Measurements from ENCODE around the gene AKAP7.

- no peak for TF ChIP-seq CTCF (IDR thresholded peaks at IDR 0.05)
- TF ChIP-seq POLR2A (IDR thresholded peaks at IDR 0.05): no peak
Measured at GRCh38 chr6:131156411-131156810, 21.1 kb downstream of the AKAP7 start.

All from lower leg skin (tissue), 3 donors.